Endometrial microvascular endothelial cells (primary cell): ENCODE results near the gene LRRK1. TPM values are rescaled to one million over a fixed set of nuclear protein-coding genes. Genes with fewer than 3 reads are reported as not detected.

Experiments
- in situ Hi-C: cut with HindIII; loops from 2 replicates; pipeline ENCODE4 v1.10.0; 2017; ENCODE audit warnings: low sequenced_read_pairs, low pct_unique_long_range_greater_than_20kb; ENCODE audit errors: inconsistent ontology term
- total RNA-seq: library from RNA; depleted of rRNA; stranded (reverse); fragments of >200 nt; gene quantifications from one replicate; pipeline ENCODE4 v1.2.3, GENCODE V29; 2015; ENCODE audit errors: inconsistent ontology term

The LRRK1 gene
- total RNA-seq, 1 donor from 2014 or later = 8.4 TPM

- in situ Hi-C loops = no loop called here
Measured at GRCh38 chr15:101025896-101026631, 106.9 kb downstream of the LRRK1 start.

GRCh38 chr15:101026656-101027272 lies 107.6 kb downstream of the LRRK1 start:
- in situ Hi-C loops = no loop called here

- in situ Hi-C loops = no loop called here
Measured at GRCh38 chr15:101027273-101027901, 108.2 kb downstream of the LRRK1 start.

- in situ Hi-C loops = no loop called here
Measured at GRCh38 chr15:101027920-101028319, 108.8 kb downstream of the LRRK1 start.

GRCh38 chr15:101028321-101028720 lies 109.2 kb downstream of the LRRK1 start:
- in situ Hi-C loops = no loop called here

- in situ Hi-C loops = no loop called here
Measured at GRCh38 chr15:101028772-101029438, 109.7 kb downstream of the LRRK1 start.

GRCh38 chr15:101029971-101030661 lies 111.0 kb downstream of the LRRK1 start:
- in situ Hi-C loops = no loop called here

GRCh38 chr15:101031213-101031612 lies 112.1 kb downstream of the LRRK1 start:
- in situ Hi-C loops = no loop called here

GRCh38 chr15:101033801-101034200 lies 114.6 kb downstream of the LRRK1 start:
- in situ Hi-C loops = no loop called here

GRCh38 chr15:101035611-101036010 lies 116.5 kb downstream of the LRRK1 start:
- in situ Hi-C loops = no loop called here

- in situ Hi-C loops = no loop called here
Measured at GRCh38 chr15:101036189-101036588, 117.0 kb downstream of the LRRK1 start.

- in situ Hi-C loops = no loop called here
Measured at GRCh38 chr15:101037090-101037830, 118.1 kb downstream of the LRRK1 start.

GRCh38 chr15:101038327-101039003 lies 119.3 kb downstream of the LRRK1 start:
- in situ Hi-C loops = no loop called here

- in situ Hi-C loops = no loop called here
Measured at GRCh38 chr15:101039461-101039860, 120.3 kb downstream of the LRRK1 start.

- in situ Hi-C loops = no loop called here
Measured at GRCh38 chr15:101042320-101042719, 123.2 kb downstream of the LRRK1 start.

GRCh38 chr15:101043011-101043410 lies 123.9 kb downstream of the LRRK1 start:
- in situ Hi-C loops = no loop called here

GRCh38 chr15:101043911-101044624 lies 124.9 kb downstream of the LRRK1 start:
- in situ Hi-C loops = no loop called here
